NCI-H2227 treated with DMSO at 0.1 percent for 48 hours (cell line): ENCODE results near the gene C5orf63.
"Not testable (repeated sequence)": the region's sequence is repeated elsewhere in the genome, so short reads cannot be mapped to it uniquely, and the experiment has no call there.

ENCODE experiments used
- DNase-seq: peaks from one replicate; lab custom pipeline; 2025; lab: John Stamatoyannopoulos, UW

The C5orf63 gene

DNA sequence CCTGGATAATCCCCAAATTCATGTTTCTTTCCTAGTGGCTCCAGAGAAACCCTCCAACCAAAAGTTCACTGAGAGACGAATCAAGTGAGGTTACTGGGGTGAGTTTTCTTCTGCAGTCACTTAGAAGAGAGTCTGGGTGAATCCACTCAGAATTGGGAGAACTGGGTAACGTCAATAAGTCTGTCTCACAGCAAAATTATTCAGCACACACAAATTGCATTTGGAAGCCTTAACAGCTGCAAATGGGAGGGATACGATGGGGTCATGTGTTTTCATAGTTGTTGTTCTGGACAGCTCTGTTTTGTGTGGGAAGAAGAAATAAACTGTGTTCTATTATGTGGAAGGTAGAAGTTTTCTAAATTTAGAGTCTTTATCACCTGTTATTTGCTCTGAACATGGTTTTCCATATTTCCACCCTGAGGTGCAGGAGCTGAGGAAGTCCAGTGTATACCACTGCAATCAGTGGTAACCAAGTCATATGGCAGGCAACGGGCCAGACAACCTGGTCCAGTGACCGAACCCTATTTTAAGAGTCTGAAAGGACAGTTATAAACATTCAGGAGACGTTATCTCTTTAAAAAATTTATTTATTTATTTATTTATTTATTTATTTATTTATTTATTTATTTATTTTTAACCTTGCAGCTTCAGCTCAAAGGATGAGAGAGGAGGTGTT is 64.9 kb downstream of the C5orf63 start:
- DNase-seq, result no peak

DNA sequence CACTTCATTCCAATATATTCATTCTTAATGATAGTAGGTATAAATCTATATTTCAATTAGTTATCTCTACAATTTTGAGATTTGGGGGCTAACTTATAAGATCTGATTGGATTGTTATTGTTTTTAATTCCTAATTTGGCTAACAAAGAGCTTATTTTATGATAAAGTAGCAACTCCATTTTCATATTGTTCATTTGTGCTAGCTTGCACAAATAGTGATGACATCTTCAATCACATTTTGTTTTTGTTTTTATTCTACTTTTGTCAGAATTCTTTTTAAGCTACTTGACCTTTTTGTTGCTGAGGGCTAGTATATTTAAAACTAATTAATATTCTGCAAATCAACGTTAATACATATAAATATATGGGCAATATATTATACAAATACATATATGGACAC is 65.8 kb downstream of the C5orf63 start:
- DNase-seq, result no peak

DNA sequence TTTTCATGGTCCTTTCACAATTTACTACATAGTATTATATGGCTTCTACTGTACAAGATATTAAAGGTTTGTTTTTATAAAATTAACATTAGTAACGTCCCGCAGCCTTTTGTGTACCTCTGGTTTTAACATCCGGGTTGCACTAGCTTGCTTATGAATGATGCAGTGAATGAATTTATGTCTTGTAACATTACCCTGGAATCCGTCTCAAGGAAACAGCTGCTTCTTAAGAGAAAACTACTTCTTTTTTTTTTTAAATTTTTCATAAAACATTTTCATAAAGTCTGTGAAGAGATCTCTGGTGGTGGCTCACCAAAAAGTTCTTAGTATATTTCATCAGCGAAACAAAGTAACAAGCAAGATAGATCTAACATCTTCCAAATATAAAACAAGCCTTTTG is 66.6 kb downstream of the C5orf63 start:
- DNase-seq, result no peak

DNA sequence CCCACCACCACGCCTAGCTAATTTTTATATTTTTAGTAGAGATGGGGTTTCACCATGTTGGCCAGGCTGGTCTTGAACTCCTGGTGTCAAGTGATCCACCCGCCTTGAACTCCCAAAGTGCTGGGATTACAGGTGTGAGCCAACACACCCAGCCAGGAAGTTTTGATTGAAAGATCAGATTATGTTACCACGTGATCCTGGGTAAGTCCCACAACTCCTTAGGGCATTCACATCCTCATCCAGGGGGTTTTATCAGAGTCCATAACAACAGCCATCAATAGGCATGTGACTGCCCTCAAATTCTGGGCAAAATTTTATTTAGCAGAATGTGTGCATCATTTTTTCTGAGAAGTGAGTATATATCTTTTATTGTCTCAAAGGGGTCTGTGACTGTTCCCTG is 68.0 kb downstream of the C5orf63 start:
- not testable (repeated sequence) for DNase-seq

DNA sequence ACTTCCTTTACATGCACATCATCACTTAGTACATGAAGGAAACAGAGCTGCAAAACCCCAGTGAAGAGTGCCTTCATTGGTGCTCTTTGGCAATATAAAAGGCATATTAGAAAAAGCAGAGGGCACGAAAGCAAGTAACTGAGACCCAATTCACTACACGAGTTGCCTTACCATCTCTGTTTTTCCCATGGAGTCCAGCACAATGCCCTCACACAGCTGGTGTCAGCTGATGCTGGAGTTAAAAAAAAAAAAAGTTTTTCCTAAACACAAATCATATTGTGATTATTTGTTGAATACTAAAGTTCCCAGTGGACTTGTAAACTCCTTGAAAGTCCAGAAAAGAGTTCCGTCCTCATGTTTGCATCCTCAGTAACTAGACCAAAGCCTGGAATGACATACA is 68.6 kb downstream of the C5orf63 start:
- DNase-seq, result no peak

DNA sequence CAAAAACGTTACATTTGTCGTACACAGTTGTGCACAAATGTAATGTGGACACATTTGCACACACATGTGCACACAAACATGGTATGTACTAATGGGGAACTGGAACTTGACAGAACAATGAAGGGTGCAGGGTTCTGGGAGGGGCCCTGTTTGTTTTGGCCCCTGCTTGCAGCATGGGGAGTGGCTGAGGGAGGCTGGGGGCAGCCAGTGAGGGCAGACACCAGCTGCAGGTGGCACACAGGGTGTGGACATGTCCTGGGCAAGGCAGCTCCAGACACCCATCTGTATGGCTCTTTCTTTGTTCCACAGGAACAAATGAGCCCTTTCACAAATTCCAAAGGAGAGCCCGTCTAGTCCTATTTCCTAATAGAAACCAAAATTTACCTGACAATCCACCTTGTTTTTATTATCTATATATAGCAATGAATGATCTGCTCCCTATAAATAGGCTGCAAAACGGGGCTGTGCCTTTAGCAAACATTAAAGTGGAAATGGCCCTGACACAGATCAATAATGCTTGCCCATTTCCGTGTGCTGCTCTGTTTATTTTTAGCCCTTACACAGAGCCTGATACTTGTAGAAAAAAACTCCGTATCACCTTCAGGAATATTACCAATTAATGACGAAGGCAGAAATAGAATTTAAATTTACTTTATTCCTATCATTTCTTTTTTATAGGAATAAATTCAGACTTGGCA is 69.4 kb downstream of the C5orf63 start:
- no peak for DNase-seq

DNA sequence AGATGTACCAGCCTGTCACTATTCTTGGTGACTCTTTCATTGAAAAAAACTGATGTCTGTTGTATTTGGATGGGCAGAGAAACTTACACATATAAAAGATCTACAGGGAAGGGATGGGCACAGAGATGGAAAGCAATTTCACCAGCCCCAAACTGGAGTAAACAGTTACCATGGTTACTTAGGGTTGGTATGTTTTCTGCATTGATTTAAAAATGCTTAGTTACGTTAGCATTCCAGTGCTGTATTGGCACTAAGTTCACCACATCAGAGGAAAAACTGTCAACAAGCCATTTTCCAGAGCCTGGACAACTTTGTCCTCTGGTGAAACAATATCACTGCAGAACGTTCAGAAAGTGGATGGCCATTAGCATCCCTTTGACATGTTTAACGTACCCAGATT is 70.9 kb downstream of the C5orf63 start:
- DNase-seq, result no peak

DNA sequence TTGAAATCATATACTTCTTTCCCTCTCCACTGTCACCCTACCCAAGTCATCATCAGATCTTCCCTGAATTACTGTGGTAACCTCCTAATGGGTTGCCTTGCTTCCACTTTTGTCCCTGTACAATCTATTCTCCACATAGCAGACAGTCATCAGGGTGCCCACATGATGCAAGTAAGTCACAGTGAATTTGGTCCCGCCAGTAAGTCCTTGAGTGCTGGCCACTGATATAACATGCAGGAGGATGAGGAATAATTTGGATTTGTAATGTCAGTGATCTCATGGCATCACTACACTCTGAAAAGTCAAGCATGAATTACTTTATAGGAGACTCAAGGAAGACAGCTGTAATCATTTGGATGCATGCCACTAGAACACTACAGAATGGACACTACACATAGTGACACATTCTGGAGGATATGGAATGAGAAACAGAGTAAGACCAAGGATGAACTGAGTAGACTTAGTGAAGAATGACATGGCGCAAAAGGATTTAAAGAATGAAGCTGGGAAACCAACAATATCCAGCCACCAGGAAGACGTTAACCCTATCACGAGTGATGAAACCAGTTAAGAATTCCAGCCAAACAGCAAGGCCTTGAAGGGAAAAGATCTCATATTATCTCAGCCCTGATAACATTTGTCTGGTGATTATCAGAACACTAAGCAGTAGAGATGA is 71.5 kb downstream of the C5orf63 start:
- DNase-seq, result no peak
